GM19025 (cell line): ENCODE measurements around the gene IGF2R.
"Not testable (repeated sequence)": the region's sequence is repeated elsewhere in the genome, so short reads cannot be mapped to it uniquely, and the experiment has no call there.

Source experiments
- ATAC-seq: cut with Tn5 transposase; IDR thresholded peaks from one replicate; pipeline ENCODE4 v1.9.1; 2021; ENCODE audit warnings: mild to moderate bottlenecking, low read depth, moderate library complexity; ENCODE audit not compliant: unreplicated experiment

IGF2R gene

DNA sequence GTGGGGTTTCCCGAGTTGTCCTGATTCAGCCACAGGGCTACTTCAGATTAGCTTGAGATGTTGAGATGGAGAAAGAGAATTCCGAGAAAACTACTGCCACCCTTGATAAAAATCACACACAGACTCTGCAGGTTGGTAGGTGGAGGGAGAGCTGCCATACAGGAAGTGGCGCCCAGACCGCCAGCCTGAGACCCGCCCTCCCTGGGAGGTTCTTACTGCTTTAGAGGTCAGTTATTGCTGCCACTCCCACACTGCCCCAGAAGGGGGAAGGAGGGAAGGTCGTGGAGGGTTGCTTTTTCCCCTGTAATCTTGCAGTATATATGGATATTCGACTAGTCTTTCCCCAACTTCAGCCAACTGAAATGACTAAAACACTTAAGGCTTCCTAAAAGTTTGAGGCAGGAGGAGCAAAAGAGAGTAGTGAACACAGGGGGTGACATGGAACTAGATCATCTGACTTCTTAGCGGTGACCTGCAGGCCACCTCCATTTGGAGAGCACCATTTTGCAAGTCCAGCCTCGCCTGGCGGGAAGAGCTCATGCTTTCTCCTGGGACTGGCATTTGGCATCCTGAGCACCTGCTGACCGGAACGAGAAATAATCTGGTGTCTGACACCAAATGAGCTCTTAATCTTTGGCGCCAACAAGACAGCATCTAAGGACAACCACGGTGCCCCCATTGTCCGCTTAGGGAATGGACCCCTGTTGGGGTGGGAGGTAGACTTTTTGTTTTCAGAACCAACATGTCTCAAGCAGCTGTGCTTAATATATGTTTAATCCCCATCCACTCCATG, 117.0 kb downstream of the IGF2R start:
- ATAC-seq: no peak

DNA sequence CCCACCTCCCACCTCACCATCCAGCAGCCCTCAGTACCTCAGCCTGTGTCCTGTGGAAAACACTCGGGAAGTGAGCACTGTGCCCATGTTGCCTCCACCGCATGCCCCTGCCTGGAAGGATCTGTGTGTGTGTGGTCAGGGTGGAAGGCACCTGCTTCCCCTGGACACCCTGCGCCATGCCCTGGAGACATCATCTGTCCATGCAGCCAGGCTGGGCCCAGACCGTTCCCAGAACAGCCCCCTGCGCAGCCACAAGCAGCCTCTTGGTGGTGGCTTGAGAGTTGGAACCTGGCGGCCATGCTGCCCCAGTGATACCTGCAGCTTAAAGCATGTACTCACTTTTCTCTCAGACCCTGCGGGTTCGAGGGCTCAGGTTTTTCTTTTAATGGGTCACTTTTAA, 117.9 kb downstream of the IGF2R start:
- no peak for ATAC-seq

DNA sequence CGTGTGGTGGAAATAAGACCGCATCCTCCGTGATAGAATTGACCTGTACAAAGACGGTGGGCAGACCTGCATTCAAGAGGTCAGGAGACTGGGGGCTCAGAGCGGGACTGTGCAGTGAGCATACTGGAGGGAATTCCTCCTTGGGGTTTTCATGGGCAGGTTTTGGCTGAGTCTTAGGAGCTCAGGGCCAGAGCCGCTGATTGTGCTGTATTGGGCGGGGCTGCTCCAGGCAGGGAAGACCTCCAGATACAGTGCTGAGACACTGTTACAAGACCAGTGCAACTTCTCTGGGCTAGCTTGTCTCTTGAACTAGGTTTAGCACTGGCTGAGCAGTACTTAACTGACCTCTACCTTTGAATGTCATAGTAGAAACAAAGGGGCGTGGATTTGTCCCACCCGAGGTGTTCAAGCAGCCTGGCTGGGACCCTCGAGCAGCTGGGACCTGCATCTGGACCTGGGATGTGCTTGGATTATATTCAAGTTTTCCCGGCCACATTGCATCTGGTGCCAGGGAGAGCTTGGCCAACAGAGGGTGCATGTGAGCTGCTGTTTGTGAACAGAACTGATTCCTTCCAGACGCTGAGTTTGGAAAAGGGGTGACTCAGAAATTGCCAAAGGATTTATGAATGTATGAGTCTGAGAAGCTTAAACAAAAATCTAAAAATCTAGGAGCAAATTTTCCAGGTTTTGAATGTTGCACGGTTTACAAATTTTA, 119.3 kb downstream of the IGF2R start:
- no peak for ATAC-seq

DNA sequence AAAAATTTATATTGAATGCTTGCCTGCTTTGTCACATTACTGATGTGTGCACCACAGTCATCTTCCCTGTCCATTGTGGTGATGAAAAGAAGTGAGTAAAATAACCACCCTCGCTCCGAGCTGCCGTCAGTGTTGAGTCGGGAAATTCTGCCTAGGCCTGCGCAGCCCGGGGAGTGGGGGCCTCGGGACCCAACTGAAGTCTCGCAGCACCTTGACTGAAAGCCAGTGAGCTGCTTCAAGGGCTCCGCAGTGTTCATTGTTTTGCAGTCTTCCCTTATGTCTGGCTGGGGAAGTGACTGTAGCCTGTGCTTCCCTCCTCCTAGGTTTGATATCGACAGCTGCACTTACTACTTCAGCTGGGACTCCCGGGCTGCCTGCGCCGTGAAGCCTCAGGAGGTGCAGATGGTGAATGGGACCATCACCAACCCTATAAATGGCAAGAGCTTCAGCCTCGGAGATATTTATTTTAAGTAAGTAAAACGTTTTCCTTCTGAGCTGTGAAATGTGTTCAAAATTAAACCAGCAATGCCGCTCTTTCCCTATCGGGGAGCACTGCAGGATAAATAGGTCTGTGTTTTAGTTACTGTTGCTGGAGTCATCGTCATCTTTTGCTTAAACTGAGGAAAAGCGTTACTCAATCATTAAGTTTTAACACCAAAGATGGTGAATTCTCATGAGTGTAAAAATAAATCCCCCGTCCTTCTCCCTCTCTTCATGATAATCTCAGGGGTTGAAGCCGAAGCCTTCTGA, 120.1 kb downstream of the IGF2R start:
- no peak for ATAC-seq

DNA sequence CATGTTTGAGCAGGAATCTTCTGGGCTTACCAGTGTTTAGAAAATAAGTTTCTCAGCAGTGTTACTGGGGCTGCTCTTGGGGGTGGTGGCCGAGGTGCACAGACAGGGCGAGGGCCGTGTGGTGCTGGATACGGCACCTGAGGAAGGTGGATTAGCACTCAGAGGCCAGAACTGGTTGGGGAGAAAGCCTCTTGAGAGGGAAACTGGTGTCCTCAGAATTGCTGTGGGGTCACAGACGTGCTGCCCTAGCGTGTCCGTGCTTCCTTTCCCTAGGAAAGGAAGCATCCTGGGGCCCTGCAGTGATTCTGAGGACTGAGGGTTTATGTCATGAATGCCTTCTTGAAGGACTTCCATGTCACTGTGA, 120.6 kb downstream of the IGF2R start:
- no peak for ATAC-seq

DNA sequence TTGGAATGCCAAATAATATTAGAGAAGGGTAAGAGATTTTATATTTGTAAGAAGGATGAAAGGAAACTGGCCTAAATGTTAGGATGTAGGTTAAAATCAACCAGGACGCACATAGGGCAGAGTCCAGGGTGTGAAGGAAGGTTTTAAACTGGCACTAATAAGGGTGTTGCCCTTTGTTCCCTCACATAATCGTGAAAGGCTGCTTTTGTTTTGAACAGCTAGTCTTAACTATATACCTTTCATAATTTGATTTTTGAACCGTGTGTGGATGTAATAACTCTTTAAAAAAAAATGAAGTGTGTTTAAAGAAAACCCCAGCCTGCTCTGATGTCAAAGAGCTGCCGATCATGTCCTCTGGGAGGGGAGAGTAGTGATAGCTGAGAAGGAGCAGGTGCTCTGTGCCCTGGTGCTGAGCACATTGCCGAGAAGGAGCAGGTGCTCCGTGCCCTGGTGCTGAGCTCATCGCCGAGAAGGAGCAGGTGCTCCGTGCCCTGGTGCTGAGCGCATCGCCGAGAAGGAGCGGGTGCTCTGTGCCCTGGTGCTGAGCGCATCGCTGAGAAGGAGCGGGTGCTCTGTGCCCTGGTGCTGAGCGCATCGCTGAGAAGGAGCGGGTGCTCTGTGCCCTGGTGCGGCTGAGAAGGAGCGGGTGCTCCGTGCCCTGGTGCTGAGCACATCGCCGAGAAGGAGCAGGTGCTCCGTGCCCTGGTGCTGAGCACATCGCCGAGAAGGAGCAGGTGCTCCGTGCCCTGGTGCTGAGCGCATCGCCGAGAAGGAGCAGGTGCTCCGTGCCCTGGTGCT, 121.8 kb downstream of the IGF2R start:
- not testable (repeated sequence) for ATAC-seq

DNA sequence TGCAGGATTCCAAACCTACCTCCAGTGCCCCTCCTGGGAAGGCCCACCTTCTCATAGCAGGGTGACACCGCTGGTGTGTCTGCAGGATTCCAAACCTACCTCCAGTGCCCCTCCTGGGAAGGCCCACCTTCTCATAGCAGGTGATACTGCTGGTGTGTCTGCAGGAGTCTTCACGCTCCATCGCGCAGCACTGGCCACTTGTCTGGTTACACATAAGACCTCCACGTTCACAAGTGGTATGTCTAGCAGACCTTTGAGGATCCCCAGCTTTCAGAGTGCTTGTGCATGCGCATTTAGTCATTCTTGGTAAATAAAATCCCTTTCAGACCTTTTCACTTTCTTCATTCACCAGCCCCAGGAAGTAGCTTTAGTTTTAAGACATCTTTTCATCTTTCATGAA, 123.3 kb downstream of the IGF2R start:
- not testable (repeated sequence) for ATAC-seq

DNA sequence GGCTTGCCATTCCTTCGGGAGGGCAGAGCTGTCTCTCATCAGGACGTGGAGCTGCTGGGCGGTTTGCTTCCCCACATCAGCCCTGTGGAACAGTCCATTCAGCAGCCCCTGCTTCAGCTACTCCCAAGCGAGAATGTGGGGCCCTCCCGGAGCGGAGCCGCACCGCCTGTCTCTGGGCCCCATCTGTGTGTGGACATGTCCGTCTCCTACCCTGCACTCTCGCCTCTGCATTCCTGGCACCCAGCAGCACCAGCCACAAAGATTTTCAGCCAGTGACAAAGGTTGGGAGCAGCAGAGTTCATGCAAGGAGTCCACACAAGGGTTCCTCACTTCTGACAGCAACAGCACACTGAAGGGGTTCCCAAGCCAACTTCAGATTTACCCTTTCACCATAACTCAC, 123.7 kb downstream of the IGF2R start:
- ATAC-seq: no peak

DNA sequence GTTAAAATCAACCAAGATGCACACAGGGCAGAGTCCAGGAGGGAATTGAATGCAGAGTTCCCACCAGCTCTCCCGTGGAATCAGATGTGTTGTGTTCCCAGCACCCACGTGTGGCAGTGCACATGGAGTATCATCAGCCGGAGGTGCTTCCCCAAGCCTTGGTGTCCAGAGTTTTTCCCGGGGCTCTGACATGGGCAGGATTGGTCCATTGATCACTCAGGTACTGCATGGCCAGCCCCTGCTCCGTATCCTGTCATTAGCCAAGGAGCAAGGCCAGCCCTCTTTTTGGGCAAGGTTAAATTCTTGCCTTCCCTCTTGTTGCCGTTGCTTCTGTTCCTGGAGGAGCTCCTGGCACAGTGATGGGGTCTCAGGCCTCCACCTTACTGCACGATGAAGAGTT, 124.2 kb downstream of the IGF2R start:
- no peak for ATAC-seq

DNA sequence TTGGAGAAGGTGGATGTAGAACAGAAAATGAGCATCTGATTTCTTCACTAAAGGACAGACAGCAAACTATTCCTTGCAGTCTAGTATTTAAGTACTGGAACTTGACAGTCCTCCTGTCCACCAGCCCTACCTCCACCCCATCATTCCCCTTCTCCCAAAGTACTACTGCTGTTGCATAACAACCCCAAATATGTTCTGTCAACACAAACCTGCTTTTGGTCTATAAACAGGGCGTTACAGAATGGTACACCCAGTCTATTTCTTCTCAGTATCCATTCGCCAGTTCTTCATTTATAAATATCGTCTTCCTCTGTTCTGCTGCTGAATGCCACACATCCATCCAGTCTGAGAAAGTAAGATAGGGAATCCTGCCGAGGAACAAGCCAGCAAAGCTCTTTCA, 125.1 kb downstream of the IGF2R start:
- no peak for ATAC-seq

DNA sequence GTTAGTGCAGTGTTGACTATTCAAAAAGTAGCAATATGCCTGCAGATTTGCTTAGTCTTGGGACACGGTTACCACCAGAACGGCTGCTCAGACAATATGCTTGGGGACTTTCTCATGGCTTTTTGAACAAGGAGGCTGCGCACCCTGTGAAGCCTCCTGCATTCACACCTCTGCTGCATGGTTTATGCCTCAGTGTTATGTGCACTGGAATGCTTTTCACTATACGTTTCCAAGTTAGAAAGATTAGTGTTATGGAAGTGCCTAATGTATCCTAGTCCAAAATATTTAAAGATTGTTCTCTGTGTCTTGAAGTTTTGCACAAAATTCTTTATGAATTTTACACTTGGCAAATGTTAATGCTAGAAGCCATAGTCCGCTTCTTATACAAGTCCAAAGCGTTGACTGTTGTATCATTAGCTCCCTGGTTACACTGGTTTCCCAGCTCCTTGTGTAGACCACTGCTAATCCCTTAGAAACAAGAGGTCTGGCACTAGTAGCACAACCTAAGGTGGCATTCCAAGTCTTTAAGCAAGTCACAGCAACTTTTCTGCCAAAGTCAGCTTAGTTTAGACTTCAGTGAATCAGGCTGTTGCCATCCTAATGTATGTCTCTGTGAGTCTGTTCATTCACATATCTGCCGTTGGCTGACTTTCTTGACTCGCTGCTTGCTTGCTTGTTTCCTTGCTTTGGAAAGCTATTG, 126.4 kb downstream of the IGF2R start:
- ATAC-seq: no peak

DNA sequence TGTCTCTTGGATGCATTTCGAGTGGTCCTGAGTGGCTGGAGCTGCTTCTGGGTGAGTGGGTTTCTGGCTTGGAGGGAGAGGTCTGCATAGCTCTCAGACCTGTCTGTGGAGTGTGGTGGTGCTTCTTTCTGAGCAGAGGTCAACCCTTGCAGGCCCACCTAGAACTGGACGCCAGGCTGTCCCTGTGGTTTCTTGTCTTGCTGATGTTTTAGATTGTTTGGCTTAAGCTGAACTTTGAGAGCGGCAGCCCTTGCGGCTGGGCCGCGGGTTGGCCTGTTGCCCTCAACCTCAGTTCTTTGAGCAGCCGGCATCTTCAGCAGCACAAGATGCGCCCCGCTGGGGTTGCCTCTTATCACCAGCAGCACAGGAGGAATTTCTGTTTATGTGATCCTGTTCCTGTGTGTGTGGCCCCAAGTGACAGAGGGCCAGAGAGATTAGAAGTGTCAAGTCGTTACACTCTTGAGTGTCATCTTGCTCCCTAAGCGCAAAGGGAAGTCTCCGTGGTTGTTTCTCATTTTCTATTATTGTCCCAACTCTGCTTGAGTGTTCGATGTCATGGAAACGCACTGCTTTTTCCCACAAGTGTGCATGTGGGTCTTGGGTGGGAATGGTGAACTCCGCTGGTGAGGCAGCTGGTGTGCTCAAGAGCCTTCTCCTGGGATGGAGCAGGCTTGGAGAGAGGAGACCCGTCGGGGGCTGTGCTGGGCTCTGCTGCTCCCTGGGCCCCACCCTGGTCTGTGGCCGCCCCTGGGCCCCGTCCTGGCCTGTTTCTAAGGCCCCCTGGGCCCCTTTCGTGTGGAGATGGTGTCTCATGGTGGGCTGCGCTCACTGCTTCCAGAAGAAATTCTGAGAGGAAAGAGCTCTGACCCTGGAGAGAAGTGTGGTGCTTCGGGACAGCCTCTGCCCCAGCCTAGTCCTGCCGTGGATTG, 132.7 kb downstream of the IGF2R start:
- ATAC-seq: no peak

DNA sequence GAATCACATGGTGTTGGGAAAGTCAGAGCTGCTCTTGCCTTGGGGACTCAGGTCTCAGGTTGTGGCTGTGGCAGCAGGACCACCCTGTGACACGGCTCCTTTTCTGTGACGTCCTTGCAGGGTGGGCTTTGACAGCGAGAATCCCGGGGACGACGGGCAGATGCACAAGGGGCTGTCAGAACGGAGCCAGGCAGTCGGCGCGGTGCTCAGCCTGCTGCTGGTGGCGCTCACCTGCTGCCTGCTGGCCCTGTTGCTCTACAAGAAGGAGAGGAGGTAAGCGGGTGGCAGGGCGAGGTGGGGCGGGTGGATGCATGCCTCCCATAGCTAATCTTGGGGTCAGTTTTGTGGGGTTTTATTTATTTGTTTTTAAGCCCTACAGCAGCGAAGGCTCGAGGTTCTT, 133.5 kb downstream of the IGF2R start:
- no peak for ATAC-seq

DNA sequence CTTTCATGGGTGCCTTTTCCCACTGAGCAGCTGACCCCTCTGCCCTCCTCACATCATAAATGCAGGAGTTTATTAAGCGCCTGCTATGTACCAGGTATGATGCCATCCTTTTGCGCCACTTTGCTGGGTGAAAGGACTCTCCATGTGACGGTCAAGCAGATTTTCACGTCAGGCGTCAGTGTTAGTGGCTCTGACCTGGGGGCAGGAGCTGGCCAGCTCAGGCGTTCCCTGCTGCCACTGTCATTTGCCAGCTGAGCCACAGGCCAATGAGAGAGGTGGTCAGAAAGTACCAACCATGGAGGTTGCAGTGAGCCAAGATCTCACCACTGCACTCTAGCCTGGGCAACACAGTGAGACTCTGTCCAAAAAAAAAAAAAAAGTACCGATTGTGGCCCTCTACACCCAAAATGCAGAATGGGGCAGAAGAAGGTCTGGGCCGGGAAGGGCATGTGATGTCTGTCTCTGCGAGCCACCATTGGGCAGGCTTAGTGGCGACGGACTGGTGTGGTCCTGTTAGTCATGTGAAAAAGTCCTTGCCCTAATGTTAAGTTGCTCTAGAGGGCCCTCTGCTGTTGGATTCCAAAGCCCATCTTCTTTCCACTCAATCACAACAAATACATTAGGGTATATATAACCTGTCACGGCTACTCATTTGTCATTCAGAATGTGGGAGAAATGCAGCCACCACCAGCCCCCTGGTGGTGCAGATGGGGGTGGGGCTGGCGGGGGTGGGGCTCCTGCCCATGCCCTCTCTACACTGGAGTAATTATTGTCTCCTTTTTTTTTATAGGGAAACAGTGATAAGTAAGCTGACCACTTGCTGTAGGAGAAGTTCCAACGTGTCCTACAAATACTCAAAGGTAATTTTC, 134.3 kb downstream of the IGF2R start:
- ATAC-seq: no peak

DNA sequence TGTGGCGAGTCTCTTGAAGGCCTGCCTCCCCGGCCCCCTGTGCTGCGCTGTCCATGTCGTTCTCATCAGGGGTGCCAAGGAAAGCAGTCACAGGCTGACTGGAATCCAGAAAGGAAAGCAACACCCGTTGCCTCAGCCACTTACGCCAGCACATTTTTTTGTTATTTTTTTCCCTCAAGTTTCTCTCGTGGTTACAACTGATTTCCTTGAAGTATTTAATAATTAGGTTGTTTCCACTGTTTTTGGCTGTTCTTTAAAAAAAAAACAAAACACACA, 134.9 kb downstream of the IGF2R start:
- no peak for ATAC-seq

DNA sequence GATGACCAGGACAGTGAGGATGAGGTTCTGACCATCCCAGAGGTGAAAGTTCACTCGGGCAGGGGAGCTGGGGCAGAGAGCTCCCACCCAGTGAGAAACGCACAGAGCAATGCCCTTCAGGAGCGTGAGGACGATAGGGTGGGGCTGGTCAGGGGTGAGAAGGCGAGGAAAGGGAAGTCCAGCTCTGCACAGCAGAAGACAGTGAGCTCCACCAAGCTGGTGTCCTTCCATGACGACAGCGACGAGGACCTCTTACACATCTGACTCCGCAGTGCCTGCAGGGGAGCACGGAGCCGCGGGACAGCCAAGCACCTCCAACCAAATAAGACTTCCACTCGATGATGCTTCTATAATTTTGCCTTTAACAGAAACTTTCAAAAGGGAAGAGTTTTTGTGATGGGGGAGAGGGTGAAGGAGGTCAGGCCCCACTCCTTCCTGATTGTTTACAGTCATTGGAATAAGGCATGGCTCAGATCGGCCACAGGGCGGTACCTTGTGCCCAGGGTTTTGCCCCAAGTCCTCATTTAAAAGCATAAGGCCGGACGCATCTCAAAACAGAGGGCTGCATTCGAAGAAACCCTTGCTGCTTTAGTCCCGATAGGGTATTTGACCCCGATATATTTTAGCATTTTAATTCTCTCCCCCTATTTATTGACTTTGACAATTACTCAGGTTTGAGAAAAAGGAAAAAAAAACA, 136.1 kb downstream of the IGF2R start:
- ATAC-seq: no peak

DNA sequence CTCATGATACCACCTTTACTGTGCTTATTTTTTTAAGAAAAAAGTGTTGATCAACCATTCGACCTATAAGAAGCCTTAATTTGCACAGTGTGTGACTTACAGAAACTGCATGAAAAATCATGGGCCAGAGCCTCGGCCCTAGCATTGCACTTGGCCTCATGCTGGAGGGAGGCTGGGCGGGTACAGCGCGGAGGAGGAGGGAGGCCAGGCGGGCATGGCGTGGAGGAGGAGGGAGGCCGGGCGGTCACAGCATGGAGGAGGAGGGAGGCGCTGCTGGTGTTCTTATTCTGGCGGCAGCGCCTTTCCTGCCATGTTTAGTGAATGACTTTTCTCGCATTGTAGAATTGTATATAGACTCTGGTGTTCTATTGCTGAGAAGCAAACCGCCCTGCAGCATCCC, 137.1 kb downstream of the IGF2R start:
- ATAC-seq: no peak

DNA sequence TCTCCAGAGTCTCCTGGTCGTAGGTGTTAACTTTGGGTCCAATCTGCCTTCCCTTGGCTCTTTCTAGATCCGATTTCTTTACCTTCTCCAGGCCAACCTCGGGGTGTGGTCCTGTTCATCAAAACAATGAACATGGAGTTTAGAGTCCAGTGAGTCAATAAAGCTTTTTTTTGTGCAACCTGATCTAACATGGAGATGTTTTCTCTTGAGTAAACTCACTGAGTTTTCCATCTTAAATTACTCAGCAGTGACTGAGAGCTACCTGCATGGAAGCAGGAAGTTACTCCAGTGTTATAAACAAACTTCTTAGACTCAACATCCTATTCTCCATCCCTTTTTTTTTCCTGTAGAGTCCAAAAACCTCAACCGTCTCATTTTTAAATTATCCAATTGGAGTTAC, 137.8 kb downstream of the IGF2R start:
- ATAC-seq: no peak
